ENCODE results near the gene CCDC40.

DNA sequence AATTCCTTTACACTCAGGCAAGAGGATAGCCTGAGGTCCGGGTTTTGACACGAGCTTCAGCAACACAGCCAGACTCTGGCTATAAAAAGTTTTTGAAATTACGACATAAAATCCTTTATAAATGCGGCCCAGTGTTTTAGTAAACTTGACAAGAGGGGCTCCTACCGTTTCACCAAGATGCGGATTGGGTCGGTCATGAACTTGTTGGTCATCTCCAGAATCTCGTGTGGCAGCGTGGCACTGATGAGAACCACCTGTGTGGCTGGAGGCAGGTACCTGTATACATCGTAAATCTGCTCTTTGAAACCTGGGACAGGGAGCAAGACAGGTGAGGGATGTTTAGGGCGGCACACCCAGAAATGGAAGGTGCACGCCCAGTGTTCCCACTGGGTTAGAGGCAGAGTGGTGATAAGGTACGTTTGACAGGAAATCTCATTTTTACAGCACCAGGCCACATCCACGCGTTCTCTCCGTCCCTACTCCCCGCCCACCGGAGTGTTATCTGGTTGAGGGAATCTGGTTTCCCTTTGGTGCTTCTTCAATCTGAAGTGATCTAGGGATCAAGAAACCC lies 102.5 kb downstream of the CCDC40 start:
- no peak for TF ChIP-seq ZFP91 (CRISPR knock-in tag; IDR thresholded peaks at IDR 0.05)
- TF ChIP-seq, protein P1, sequence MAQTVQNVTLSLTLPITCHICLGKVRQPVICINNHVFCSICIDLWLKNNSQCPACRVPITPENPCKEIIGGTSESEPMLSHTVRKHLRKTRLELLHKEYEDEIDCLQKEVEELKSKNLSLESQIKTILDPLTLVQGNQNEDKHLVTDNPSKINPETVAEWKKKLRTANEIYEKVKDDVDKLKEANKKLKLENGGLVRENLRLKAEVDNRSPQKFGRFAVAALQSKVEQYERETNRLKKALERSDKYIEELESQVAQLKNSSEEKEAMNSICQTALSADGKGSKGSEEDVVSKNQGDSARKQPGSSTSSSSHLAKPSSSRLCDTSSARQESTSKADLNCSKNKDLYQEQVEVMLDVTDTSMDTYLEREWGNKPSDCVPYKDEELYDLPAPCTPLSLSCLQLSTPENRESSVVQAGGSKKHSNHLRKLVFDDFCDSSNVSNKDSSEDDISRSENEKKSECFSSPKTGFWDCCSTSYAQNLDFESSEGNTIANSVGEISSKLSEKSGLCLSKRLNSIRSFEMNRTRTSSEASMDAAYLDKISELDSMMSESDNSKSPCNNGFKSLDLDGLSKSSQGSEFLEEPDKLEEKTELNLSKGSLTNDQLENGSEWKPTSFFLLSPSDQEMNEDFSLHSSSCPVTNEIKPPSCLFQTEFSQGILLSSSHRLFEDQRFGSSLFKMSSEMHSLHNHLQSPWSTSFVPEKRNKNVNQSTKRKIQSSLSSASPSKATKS (CRISPR knock-in tag; IDR thresholded peaks at IDR 0.05): no peak
- no peak for TF ChIP-seq POLR2A (conservative IDR thresholded peaks at IDR 0.05)
- TF ChIP-seq PRMT5 (CRISPR knock-in tag; IDR thresholded peaks at IDR 0.05): no peak
- TF ChIP-seq, protein P2, sequence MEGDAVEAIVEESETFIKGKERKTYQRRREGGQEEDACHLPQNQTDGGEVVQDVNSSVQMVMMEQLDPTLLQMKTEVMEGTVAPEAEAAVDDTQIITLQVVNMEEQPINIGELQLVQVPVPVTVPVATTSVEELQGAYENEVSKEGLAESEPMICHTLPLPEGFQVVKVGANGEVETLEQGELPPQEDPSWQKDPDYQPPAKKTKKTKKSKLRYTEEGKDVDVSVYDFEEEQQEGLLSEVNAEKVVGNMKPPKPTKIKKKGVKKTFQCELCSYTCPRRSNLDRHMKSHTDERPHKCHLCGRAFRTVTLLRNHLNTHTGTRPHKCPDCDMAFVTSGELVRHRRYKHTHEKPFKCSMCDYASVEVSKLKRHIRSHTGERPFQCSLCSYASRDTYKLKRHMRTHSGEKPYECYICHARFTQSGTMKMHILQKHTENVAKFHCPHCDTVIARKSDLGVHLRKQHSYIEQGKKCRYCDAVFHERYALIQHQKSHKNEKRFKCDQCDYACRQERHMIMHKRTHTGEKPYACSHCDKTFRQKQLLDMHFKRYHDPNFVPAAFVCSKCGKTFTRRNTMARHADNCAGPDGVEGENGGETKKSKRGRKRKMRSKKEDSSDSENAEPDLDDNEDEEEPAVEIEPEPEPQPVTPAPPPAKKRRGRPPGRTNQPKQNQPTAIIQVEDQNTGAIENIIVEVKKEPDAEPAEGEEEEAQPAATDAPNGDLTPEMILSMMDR (IDR thresholded peaks at IDR 0.05 in 2 of 3, conservative IDR thresholded peaks at IDR 0.05 in 1 of 3; ENCODE audit: insufficient read depth in 2 of 3, low read depth in 1 of 3, low read length in 3 of 3): no peak
- TF ChIP-seq TRIM28 (IDR thresholded peaks at IDR 0.05): no peak
- no peak for TF ChIP-seq SP1 (CRISPR knock-in tag; IDR thresholded peaks at IDR 0.05)

All from K562 (cell line).